ENCODE results near the gene KCNQ2. TPM values are rescaled to one million over a fixed set of nuclear protein-coding genes. Genes with fewer than 3 reads are reported as not detected.

Gene KCNQ2
- total and polyA plus RNA-seq, 12 donors = 0.03 to 3.8 (median 1.4) TPM; not detected in 7

DNA sequence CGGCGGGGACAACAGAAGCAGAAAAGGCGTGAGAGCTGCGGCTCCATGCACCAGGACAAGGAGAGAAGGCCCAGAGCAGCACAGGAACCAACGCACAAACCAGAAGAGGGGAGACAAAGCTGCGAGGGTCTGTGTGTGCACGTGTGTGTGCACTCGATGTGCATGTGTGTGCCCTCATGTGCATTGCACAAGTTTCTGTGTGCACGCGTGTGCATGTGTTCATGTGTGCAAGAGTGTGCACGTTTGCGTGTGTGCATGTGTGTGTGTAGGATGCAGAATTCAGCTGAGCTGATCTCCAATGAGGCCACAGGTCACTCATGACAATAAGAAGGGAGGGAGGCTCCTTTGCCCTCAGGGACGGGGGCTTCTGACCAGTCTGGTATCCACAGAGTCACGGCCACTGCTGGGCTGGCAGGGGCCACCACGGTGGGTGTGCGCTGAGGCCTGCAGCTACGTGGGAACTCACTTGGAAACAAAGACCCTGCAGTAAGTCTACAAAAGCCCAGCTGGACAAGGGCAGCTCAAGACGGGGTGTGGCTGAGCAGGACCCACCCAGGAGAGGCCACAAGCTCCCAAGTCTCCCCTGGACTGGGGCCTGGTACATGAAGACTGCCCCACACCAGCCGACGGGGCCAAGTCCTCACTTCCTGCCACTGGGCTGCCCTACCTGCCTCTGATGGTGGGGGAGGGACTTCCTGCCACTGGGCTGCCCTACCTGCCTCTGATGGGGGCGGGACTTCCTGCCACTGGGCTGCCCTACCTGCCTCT, 63.2 kb downstream of the KCNQ2 start:
- no peak overlapping the region for H3K27ac ChIP-seq
- 77 to 78% methylated on average over 21 of the region's 21 CpGs for WGBS, 2 donors
- H3K4me3 ChIP-seq = no peak overlapping the region
- peaks cover 0 to 7% (median 0%) of the 10 kb centered on the region in 9 donors for H3K4me1 ChIP-seq
- H3K36me3 ChIP-seq = no peaks in the 10 kb centered on the region
- ATAC-seq (no peak), DNase-seq (no peak)
- H3K9me3 ChIP-seq = no peaks in the 10 kb centered on the region
- TF ChIP-seq, protein P1, sequence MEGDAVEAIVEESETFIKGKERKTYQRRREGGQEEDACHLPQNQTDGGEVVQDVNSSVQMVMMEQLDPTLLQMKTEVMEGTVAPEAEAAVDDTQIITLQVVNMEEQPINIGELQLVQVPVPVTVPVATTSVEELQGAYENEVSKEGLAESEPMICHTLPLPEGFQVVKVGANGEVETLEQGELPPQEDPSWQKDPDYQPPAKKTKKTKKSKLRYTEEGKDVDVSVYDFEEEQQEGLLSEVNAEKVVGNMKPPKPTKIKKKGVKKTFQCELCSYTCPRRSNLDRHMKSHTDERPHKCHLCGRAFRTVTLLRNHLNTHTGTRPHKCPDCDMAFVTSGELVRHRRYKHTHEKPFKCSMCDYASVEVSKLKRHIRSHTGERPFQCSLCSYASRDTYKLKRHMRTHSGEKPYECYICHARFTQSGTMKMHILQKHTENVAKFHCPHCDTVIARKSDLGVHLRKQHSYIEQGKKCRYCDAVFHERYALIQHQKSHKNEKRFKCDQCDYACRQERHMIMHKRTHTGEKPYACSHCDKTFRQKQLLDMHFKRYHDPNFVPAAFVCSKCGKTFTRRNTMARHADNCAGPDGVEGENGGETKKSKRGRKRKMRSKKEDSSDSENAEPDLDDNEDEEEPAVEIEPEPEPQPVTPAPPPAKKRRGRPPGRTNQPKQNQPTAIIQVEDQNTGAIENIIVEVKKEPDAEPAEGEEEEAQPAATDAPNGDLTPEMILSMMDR (IDR thresholded peaks at IDR 0.05) = no peak
- intact Hi-C loops (cut with DNase I) = no loop called here
- peaks cover 8 to 45% (median 38%) of the 10 kb centered on the region in 7 donors for H3K27me3 ChIP-seq

GRCh38 chr20:63408684-63409046, 63.8 kb downstream of the KCNQ2 start:
- DNase-seq = no peak
- H3K27me3 ChIP-seq = peaks cover 8 to 43% (median 32%) of the 10 kb centered on the region in 7 donors
- no peak for ATAC-seq

DNA sequence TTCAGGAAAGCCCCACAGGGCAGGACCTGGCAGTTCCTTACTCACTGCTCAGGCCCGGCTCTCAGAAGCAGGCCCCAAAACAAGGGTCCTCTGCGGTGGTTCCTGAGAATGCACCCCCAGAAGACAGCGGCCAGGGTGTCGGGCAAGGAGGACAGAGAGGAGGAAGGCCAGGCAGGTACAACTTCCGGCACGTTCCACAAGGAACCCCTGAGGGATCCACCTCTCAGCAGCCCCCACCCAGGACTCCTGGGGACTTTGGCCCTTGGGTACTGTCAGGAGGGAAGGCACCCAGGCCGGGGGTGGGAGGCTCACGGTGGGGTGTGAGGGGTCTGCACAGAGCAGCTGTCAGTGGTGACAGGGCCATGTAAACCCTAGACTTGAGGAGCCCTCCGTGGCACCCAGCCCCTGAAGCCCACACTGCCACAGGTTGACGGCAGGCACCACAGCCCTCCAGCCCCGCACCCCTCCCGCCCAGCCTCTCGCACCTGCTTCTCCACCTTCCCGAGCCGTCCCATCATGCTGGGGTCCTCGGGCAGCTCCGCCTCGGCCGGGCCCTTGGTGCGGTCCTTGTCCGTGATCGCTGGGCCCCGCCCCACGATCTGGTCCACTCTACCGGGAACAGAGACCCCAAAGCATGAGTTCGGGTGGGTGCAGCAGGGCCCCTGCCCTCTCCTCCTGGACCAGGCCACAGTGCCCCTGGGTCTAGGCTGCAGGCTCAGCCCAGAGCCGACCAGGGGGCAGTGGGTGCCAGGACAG, 64.3 kb downstream of the KCNQ2 start:
- Histone ChIP-seq H3K4me3 (no peak overlapping the region), H3K4me1 (peaks cover 0 to 7% (median 0%) of the 10 kb centered on the region in 9 donors), H3K27me3 (peaks cover 8 to 43% (median 27%) of the 10 kb centered on the region in 7 donors), H3K9me3 (no peaks in the 10 kb centered on the region), H3K36me3 (no peaks in the 10 kb centered on the region), H3K27ac (no peak overlapping the region)
- WGBS, 2 donors = 91 to 92% methylated on average over 27 of the region's 27 CpGs
- DNase-seq (no peak), ATAC-seq (no peak)
- intact Hi-C loops (cut with DNase I) = no loop called here
- TF ChIP-seq, protein P1 (IDR thresholded peaks at IDR 0.05) = no peak

More at GRCh38 chr20:63408684-63409046, 63.8 kb downstream of the KCNQ2 start:
- TF ChIP-seq, protein P1 (IDR thresholded peaks at IDR 0.05) = no peak
- Histone ChIP-seq H3K4me3 (no peak overlapping the region), H3K4me1 (peaks cover 0 to 7% (median 0%) of the 10 kb centered on the region in 9 donors), H3K27ac (no peak overlapping the region), H3K9me3 (no peaks in the 10 kb centered on the region), H3K36me3 (no peaks in the 10 kb centered on the region)
- intact Hi-C loops (cut with DNase I) = no loop called here
- 80 to 88% methylated on average over 21 of the region's 21 CpGs for WGBS, 2 donors

DNA sequence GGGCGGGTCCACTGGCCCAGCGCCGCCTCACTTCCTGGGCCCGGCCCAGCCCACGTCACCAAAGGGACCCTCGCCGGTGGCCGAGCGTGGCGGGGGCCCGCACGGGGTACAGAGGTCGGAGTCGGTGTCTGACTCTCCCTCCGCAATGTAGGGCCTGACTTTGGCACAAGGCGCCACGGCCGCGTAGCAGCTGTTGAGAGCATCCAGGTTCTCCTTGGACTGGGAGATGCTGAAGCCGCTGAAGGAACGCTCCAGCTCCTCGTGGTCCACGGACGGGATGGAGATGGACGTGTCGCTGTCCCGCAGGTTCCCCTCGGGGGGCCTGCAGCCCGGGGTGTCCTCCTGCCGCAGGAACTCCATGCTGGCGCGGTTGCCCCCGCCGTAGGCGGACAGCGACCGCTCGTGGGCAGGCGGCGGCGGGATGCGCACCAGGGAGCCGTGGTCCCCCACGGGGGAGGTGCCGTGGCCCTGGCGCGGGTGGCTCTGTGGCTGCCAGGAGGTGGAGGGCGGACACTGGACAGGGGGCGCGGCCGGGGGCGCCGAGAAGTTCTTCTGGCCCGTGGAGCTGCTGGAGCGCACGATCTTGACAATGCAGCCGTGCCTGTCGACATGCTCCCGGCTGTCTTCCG, 65.7 kb downstream of the KCNQ2 start:
- TF ChIP-seq, protein P1 (IDR thresholded peaks at IDR 0.05) = no peak
- H3K9me3 ChIP-seq = no peaks in the 10 kb centered on the region
- H3K4me3 ChIP-seq = no peak overlapping the region
- DNase-seq = no peak
- H3K36me3 ChIP-seq = no peaks in the 10 kb centered on the region
- intact Hi-C loops (cut with DNase I) = no loop called here
- 93 to 94% methylated on average over 59 to 60 of the region's 60 CpGs for WGBS, 2 donors
- H3K27ac ChIP-seq = no peak overlapping the region
- H3K4me1 ChIP-seq = no peaks in the 10 kb centered on the region
- peaks cover 4 to 42% (median 18%) of the 10 kb centered on the region in 7 donors for H3K27me3 ChIP-seq
- ATAC-seq = no peak

Data from heart right ventricle (tissue), 16 donors.